ENCODE data around the gene MBP.

The MBP gene

GRCh38 chr18:77108821-77109647, 23.5 kb downstream of the MBP start:
- Histone ChIP-seq H3K4me3 (replicated peaks; ENCODE audit: insufficient read depth, low read length) (no peak overlapping the region), H3K27me3 (ENCODE audit: insufficient read depth, poor library complexity, severe bottlenecking) (no peaks in the 10 kb centered on the region), H3K27ac (replicated peaks) (peak overlapping the region; percentile 56)
- peak in 1 of 2 experiments; percentile 45 for DNase-seq (ENCODE audit: low read depth in 1 of 2, low spot score in 1 of 2)
- TF ChIP-seq GABPA (IDR thresholded peaks at IDR 0.05; ENCODE audit: low read depth) (no peak), POLR2AphosphoS5 (IDR thresholded peaks at IDR 0.05; ENCODE audit: low read depth) (0 out of 2 replicates have a peak, but pooled peaks have one; percentile 12)

GRCh38 chr18:77108001-77108692, 24.4 kb downstream of the MBP start:
- Histone ChIP-seq H3K4me3 (replicated peaks; ENCODE audit: insufficient read depth, low read length) (no peak overlapping the region), H3K27me3 (ENCODE audit: insufficient read depth, poor library complexity, severe bottlenecking) (no peaks in the 10 kb centered on the region), H3K27ac (replicated peaks) (peak overlapping the region; percentile 56)
- peak in 1 of 2 experiments; percentile 45 for DNase-seq (ENCODE audit: low read depth in 1 of 2, low spot score in 1 of 2)
- TF ChIP-seq GABPA (IDR thresholded peaks at IDR 0.05; ENCODE audit: low read depth) (no peak), CTCF (IDR thresholded peaks at IDR 0.05; ENCODE audit: insufficient read depth, low read length) (no peak), POLR2AphosphoS5 (IDR thresholded peaks at IDR 0.05; ENCODE audit: low read depth) (peak; percentile 35; the same call in 1 of the 2 replicates), SPI1 (IDR thresholded peaks at IDR 0.05; ENCODE audit: borderline replicate concordance, low read depth) (peak; percentile 20; the same call in 1 of the 2 replicates), REST (IDR thresholded peaks at IDR 0.05; ENCODE audit: insufficient replicate concordance, low read depth) (no peak)

GRCh38 chr18:77107292-77107691, 25.3 kb downstream of the MBP start:
- no peak for DNase-seq (ENCODE audit: low read depth in 1 of 2, low spot score in 1 of 2)
- Histone ChIP-seq H3K27me3 (ENCODE audit: insufficient read depth, poor library complexity, severe bottlenecking) (no peaks in the 10 kb centered on the region), H3K27ac (replicated peaks) (peak overlapping the region; percentile 56), H3K4me3 (replicated peaks; ENCODE audit: insufficient read depth, low read length) (no peak overlapping the region)
- no peak for TF ChIP-seq SPI1 (IDR thresholded peaks at IDR 0.05; ENCODE audit: borderline replicate concordance, low read depth)
- TF ChIP-seq GABPA (IDR thresholded peaks at IDR 0.05; ENCODE audit: low read depth), result no peak
- TF ChIP-seq REST (IDR thresholded peaks at IDR 0.05; ENCODE audit: insufficient replicate concordance, low read depth), result no peak
- TF ChIP-seq POLR2AphosphoS5 (IDR thresholded peaks at IDR 0.05; ENCODE audit: low read depth), result no peak; the same call in 1 of the 2 replicates
- TF ChIP-seq CTCF (IDR thresholded peaks at IDR 0.05; ENCODE audit: insufficient read depth, low read length), result no peak

GRCh38 chr18:77106331-77106730, 26.3 kb downstream of the MBP start:
- Histone ChIP-seq H3K4me3 (replicated peaks; ENCODE audit: insufficient read depth, low read length) (no peak overlapping the region), H3K27ac (replicated peaks) (peak overlapping the region; percentile 56)
- DNase-seq (ENCODE audit: low read depth in 1 of 2, low spot score in 1 of 2), result peak; percentile 92 to 95

More at GRCh38 chr18:77106331-77106730, 26.3 kb downstream of the MBP start:
- peak; percentile 76 for TF ChIP-seq POLR2AphosphoS5 (IDR thresholded peaks at IDR 0.05; ENCODE audit: low read depth)
- no peak for TF ChIP-seq REST (IDR thresholded peaks at IDR 0.05; ENCODE audit: insufficient replicate concordance, low read depth)
- peak; percentile 76 for TF ChIP-seq GABPA (IDR thresholded peaks at IDR 0.05; ENCODE audit: low read depth)
- H3K27me3 ChIP-seq (ENCODE audit: insufficient read depth, poor library complexity, severe bottlenecking), result no peaks in the 10 kb centered on the region

Measured in HL-60 (cell line).